Left ventricle myocardium inferior (tissue), 1 donor: ENCODE data around the gene SLC66A1. TPM values are rescaled to one million over a fixed set of nuclear protein-coding genes. Genes with fewer than 3 reads are reported as not detected.

Experiments
- DNase-seq: peaks from one replicate; pipeline ENCODE4 v3.0.0-alpha.2; 2020
- H3K27ac ChIP-seq: fragments of 200-600 bp; replicated peaks from 2 replicates; pipeline ENCODE4 v1.8.0; 2021
- H3K27me3 ChIP-seq: fragments of 200-600 bp; 2 replicates; pipeline ENCODE4 v1.8.0; 2021; ENCODE audit warnings: low read depth
- H3K36me3 ChIP-seq: fragments of 200-600 bp; 2 replicates; pipeline ENCODE4 v1.8.0; 2021
- H3K4me1 ChIP-seq: fragments of 200-600 bp; 2 replicates; pipeline ENCODE4 v1.8.0; 2021
- H3K4me3 ChIP-seq: fragments of 200-600 bp; 2 replicates; pipeline ENCODE4 v1.8.0; 2021; ENCODE audit warnings: mild to moderate bottlenecking, moderate library complexity
- H3K9me3 ChIP-seq: fragments of 200-600 bp; replicated peaks from 2 replicates; pipeline ENCODE4 v1.8.0; 2021
- CTCF ChIP-seq: fragments of 200-600 bp; IDR thresholded peaks from 2 replicates; pipeline ENCODE4 v1.8.0; 2021; ENCODE audit warnings: antibody characterized with exemption, mild to moderate bottlenecking, borderline replicate concordance
- intact Hi-C: fragments of 100-400 bp; cut with micrococcal nuclease; formaldehyde crosslinking; loops from one replicate; pipeline ENCODE4 v1.11.0; 2022
- total RNA-seq: library from RNA; stranded (reverse); fragmentation: NEBNext Ultra II Directional; extraction: Animal tissue kit (Norgen Biotek cat#: 25700); gene quantifications from one replicate; pipeline ENCODE4 v1.2.1, GENCODE V29; 2021
- donor health status: DM: no; HTN: yes; CAD: no; lungs with severe emphysema.

The SLC66A1 gene
- total RNA-seq, 1 donor from 2014 or later = 5.8 TPM

- no peak for TF ChIP-seq CTCF
- no peak overlapping the region for H3K4me3 ChIP-seq
- no peaks in the 10 kb centered on the region for H3K27me3 ChIP-seq
- no peak overlapping the region for H3K27ac ChIP-seq
- peaks cover 49% of the 10 kb centered on the region for H3K36me3 ChIP-seq
- intact Hi-C loops = no loop called here
- H3K9me3 ChIP-seq = no peaks in the 10 kb centered on the region
- DNase-seq = no peak
- H3K4me1 ChIP-seq = peaks cover 14% of the 10 kb centered on the region
These were observed 45.3 kb downstream of the SLC66A1 start for GRCh38 chr1:19357299-19357986.

GRCh38 chr1:19358710-19359109, 46.6 kb downstream of the SLC66A1 start:
- peaks cover 17% of the 10 kb centered on the region for H3K4me1 ChIP-seq
- peaks cover 37% of the 10 kb centered on the region for H3K36me3 ChIP-seq
- H3K27ac ChIP-seq = no peak overlapping the region
- no peak for TF ChIP-seq CTCF
- no peak for DNase-seq
- intact Hi-C loops = no loop called here
- no peaks in the 10 kb centered on the region for H3K27me3 ChIP-seq
- H3K9me3 ChIP-seq = no peaks in the 10 kb centered on the region
- no peak overlapping the region for H3K4me3 ChIP-seq

GRCh38 chr1:19359357-19359756, 47.2 kb downstream of the SLC66A1 start:
- Histone ChIP-seq H3K4me1 (peaks cover 24% of the 10 kb centered on the region), H3K36me3 (peaks cover 30% of the 10 kb centered on the region), H3K27ac (no peak overlapping the region), H3K27me3 (no peaks in the 10 kb centered on the region), H3K4me3 (no peak overlapping the region), H3K9me3 (no peaks in the 10 kb centered on the region)
- no peak for TF ChIP-seq CTCF
- no peak for DNase-seq
- intact Hi-C loops = no loop called here

GRCh38 chr1:19360016-19360415, 47.9 kb downstream of the SLC66A1 start:
- TF ChIP-seq CTCF = no peak
- H3K36me3 ChIP-seq = peaks cover 27% of the 10 kb centered on the region
- H3K4me3 ChIP-seq = no peak overlapping the region
- intact Hi-C loops = no loop called here
- H3K27ac ChIP-seq = no peak overlapping the region
- H3K9me3 ChIP-seq = no peaks in the 10 kb centered on the region
- H3K27me3 ChIP-seq = no peaks in the 10 kb centered on the region
- no peak for DNase-seq
- peaks cover 27% of the 10 kb centered on the region for H3K4me1 ChIP-seq

- H3K4me3 ChIP-seq = no peak overlapping the region
- no peak for TF ChIP-seq CTCF
- no peak overlapping the region for H3K27ac ChIP-seq
- intact Hi-C loops = no loop called here
- no peak for DNase-seq
- H3K27me3 ChIP-seq = no peaks in the 10 kb centered on the region
- H3K4me1 ChIP-seq = peaks cover 27% of the 10 kb centered on the region
- H3K36me3 ChIP-seq = peaks cover 23% of the 10 kb centered on the region
- no peaks in the 10 kb centered on the region for H3K9me3 ChIP-seq
These were observed 48.3 kb downstream of the SLC66A1 start for GRCh38 chr1:19360432-19360831.
